T-helper 1 cell treated with Interleukin-12 subunit alpha and Interleukin-12 subunit beta and Interleukin-4 antibody, amounts not matched to agents 30 ng/mL and 1 ng/mL, for 36 hours (primary cell): Measurements from ENCODE around the gene ADAMTS15. TPM values are rescaled to one million over a fixed set of nuclear protein-coding genes. Genes with fewer than 3 reads are reported as not detected.

ENCODE experiments used
- intact Hi-C: fragments of 100-400 bp; cut with micrococcal nuclease; formaldehyde crosslinking; loops from one replicate; pipeline ENCODE4 v1.15.1; 2024
- total RNA-seq: library from RNA; stranded (reverse); gene quantifications from 2 replicates; pipeline ENCODE4 v1.2.3, GENCODE V29; 2022

ADAMTS15 gene
- total RNA-seq, 1 donor from 2014 or later = not detected

DNA sequence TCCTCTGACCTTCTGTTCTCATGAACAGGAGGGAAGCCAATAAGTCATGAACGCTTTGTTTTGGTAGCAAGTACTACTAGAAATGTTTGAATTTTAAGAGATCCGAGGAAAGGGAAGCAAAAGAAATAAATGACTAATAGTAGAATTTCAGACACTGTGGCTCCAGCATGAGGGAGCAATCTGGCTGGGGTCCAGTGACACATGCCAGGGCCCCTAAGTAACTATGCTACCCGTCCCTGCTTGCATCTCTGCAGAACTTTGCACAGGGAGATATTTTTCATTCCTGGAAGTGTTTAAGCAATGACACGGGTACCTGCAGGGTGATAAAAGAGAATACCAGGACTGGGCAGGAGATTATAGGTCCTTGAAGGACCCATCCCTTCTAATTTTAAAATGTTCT lies 12.8 kb upstream of the ADAMTS15 start:
- intact Hi-C loops = loop anchor here (1.0 to 10.0 kb wide), 4 partner anchors 199 to 1239 kb away; partner anchors contain the start of gene SNX19

DNA sequence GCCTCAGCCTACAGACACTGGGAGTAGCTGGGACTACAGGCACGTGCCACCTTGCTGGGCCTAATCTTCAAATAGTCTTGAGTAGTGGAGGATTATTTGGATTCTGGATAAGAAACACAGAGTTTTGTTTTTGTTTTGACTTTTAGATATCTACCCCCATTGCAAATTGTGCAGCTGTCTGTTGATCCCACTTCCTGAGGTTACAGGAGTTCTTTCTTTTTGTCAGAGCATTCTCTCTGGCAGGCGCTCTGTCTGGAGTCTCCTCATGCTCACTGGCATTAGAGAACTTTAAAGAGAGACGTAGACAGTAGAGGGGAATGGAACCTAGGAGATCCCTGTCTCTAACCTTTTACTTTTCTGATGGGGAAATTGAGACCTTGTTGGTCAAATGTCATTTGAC lies 12.3 kb upstream of the ADAMTS15 start:
- intact Hi-C loops = loop anchor here (10.0 kb wide), 1 partner anchor 1239 kb away; no protein-coding TSS in a partner anchor

DNA sequence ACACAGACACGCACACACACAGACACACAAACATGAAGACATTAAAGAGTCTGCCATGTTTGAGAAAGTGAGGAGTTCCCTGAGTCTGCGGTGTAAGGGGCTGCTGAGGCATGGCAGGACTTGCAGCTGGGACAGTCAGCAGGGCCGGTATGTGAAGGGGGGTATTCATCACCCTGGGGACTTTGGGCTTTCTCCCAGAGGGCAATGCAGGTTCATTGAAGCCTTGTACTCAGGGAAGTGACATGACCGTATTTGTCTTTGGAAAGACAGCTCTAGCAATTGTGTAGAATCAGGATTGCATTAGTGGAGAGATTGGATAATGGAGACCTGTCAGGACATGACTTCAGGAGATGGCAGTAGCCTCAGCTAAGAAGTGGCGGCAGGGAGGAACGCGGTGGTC lies 10.6 kb upstream of the ADAMTS15 start:
- intact Hi-C loops = loop anchor here (10.0 kb wide), 1 partner anchor 1237 kb away; no protein-coding TSS in a partner anchor

DNA sequence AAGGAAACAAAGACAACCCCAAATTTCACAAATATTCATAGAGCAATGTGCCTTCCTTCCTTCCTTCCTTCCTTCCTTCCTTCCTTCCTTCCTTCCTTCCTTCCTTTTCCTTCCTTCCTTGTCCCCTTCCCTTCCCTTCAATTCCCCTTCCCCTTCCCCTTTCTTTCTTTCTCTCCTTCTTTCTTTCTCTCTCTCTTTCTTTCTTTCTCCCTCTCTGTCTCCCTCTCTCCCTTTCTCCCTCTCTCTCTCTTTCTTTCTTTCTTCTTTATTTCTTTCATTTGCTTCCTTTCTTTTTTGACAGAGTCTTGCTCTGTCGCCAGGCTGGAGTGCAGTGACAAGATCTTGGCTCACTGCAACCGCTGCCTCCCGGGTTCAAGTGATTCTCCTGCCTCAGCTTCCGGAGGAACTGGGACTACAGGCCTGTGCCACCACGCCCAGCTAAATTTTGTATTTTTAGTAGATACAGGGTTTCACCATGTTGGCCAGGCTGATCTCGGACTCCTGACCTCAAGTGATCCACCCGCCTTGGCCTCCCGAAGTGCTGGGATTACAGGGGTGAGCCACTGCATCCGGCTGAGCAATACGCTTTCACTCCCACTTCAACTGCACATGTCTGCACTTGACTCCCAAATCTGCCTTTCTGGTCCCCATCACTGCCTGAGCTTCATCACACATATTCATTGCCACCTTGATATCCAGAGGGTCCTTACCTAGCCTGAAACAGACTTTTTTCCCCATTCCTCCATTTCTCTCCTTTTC lies 9.9 kb upstream of the ADAMTS15 start:
- intact Hi-C loops = loop anchor here (10.0 kb wide), 1 partner anchor 1236 kb away; no protein-coding TSS in a partner anchor

DNA sequence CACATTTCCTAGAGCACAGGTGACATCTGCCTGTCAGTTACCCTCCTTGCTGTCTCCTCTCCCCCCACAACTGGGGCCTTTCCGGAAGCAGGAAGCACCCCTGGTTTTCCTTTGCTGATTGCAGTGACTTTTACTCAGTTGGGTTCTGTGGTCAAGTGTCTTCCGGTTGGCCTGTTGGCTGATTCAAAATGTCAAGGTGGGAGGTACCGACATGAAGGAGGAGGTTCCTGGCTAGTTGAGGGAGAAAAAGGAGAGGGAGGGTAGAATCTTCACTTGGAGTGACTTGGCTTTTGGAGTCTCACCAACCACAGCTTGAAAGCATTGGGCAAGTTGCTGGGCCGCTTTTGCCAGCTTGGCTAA lies 9.3 kb upstream of the ADAMTS15 start:
- intact Hi-C loops = loop anchor here (10.0 kb wide), 1 partner anchor 1236 kb away; no protein-coding TSS in a partner anchor

DNA sequence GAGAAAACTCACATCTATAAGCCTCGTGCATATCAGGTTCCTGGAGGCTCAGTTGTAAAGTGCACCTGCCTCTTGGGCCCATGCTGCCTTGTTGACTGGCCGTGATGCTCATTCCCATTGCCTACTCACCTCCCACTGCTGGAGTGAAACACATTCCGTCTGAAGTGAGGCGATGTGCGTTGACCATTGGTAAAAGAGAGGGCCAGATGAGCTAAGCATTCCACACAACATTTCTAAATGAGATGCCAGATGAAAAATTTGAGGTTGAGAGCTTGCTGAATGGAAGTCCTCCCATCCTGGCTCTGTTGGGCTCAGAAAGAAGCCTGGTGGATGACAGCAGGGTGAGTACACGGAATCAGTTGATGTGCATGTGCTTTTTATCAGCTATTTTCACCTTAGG lies 8.6 kb upstream of the ADAMTS15 start:
- intact Hi-C loops = loop anchor here (10.0 kb wide), 1 partner anchor 1235 kb away; no protein-coding TSS in a partner anchor

DNA sequence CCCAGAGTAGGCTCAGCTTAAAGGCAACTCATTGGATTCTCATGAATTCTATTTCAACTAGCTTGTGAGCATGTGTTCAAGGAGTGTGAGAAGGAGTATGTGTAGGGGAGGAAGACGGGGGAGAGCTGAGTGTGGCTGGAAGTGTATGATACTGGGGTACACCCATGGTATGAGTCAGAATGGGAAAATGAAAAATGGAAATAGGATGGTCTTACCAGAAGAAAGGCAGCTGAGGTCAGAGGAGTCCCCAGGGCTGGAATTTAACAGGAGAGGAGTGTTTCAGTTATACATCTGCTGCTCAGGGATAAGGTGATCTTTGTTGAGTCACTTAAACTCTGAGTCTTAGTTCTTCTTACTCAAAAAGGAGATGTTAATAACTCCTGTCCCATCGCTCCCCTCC lies 6.7 kb upstream of the ADAMTS15 start:
- intact Hi-C loops = no loop called here

DNA sequence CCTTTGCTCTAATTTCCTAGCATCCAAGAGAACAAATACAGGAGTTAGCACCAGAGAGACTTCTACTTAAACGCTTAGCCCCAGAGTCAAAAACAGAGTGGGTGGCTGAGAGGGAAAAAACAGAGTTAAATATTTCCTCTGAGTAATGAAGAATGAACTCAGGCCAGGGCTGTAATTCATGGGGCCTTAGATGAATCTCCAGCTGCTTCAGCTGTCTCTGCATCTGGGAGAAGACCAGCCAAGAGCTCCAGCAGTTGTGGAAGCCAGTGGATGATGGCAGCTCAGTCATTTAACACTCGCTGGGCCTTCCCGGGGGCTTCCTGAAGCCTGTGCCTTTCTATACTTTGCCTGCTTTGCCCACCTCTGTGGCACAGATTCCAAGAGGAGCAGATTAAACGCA lies 5.7 kb upstream of the ADAMTS15 start:
- intact Hi-C loops = no loop called here

DNA sequence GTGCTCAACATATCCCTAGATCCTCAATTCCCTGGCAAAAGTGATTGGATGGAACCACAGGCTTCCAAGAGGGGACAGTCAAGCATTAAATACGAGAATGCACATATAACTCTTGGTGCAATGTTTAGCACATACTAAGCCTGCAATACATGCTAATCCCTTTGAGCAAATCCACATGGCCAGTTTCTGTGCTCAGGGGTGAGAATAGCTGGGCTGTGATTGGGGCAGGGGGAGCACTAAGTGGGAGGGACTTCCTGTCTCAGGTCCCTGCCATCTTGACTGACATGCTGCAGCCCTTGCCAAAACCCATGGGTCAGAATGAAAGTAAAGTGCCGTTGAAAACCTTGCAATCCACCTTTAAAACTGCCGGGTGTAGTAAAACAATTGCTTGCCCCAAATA lies 2.7 kb upstream of the ADAMTS15 start:
- intact Hi-C loops = no loop called here

DNA sequence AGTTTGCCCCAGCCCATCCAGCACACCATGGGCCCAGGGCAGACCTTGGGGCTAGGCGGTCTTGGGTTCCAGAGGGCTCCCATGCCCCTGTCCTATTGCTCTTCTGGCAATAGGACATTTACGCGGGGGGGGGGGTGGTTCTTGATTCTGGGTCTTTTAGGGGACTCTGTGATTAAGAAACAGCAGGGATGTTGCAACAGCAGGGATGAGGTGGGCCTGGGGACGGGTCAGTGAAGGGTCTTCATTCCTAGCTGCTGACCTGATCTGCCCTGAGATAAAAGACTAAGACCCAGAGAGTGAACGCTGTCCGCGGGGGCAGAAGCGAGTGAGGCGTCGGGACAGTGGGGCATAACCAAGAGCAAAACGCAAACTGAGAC lies 418 bp upstream of the ADAMTS15 start:
- intact Hi-C loops = no loop called here

DNA sequence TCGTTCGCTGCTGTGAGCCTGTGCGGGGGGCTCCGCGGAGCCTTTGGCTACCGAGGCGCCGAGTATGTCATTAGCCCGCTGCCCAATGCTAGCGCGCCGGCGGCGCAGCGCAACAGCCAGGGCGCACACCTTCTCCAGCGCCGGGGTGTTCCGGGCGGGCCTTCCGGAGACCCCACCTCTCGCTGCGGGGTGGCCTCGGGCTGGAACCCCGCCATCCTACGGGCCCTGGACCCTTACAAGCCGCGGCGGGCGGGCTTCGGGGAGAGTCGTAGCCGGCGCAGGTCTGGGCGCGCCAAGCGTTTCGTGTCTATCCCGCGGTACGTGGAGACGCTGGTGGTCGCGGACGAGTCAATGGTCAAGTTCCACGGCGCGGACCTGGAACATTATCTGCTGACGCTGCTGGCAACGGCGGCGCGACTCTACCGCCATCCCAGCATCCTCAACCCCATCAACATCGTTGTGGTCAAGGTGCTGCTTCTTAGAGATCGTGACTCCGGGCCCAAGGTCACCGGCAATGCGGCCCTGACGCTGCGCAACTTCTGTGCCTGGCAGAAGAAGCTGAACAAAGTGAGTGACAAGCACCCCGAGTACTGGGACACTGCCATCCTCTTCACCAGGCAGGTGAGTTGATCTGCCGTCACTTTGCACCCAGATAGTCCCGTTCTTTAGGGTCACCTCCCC lies 1.0 kb downstream of the ADAMTS15 start:
- intact Hi-C loops = no loop called here

DNA sequence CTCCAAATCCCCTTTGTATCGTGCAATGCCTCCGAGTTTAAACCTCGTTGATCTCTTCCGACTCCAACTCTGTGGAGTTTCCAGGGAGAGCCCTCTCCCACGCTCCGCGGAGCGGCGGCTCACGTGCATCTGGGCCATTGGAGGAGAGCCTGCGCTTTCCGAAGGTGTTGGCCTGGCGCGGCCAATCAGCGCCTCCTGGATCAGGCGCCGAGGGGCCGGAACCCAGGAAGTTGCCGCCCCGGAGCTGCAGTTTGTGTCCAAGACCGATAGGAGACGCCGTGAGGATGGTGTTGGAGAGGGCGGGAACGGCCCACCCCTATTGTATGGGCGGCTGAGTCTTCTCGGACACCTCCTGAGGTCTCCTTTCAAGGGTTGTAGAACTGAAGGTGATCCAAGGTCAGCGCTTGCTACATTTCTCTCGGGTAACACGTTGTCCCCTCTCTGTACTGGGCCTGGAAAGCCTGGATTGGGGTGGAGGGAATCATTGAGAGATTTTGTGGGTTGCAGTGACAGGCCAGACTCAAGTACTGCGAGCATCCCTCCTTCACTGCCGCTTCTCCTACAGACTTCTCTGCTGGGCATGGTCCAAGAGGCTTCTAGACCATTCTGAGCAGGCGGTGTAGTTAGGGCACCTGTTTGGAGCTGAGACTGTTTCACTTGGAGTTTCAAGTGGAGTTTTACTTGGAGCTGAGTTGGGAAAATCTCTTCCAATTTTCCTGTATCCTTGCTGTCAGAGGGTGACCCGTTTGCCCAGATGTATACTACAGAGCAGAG lies 1.7 kb downstream of the ADAMTS15 start:
- intact Hi-C loops = no loop called here

DNA sequence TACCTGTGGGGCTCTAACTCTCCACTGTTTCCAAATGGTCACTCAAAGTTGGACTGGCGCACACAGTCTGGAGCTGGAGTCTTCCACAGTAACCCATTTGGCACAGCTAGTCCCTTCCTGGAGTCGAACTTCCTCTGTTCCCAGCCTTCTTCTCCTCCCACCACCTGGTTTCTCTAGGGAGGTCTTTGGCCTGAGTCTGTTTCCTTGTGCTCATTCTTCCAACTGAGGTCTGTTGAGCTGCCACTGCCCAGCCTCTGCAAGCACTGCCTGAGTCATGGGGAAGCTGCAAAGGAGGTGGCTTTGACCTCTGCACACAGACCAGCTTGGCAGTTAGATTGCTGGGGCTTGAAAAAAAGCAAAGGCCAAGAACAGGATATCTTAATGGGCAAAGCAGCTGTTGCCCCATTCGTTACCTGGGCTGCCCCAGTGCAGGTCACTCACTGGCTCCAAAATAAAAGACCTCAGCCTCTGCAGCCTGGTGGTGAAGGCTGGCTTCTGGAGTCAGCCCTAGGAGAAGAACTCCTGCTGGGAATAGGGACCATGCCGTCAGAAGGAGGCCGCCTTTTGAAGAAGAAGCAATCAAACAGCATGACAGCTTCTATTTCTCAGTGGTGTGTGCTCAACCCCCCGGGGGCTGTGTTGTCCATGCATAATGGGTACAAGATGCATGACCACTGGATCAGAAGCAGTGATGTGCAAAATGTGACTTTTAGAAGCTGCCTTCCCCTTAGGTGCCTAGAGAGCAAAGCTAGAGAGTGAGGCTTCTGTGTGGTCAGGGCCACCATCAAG lies 3.0 kb downstream of the ADAMTS15 start:
- intact Hi-C loops = no loop called here

DNA sequence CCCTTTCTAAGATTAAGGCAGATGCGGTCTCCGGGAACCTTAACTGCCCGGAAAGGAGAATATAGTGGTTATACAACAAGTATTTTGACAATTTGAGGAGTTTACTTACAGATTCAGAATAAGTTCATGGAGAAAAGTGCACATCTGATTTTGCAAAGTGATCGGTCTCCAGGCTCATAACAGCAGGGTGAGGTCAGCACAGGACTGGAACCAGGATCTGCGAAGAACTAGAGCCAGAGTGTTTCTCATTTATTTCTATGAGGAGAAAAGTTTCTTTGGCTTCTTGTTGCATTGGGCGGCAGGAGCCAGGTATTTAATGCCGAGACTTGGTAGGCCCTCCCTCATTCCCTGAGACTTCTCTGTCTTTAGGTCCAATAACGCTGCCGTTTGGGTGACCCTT lies 3.7 kb downstream of the ADAMTS15 start:
- intact Hi-C loops = no loop called here

DNA sequence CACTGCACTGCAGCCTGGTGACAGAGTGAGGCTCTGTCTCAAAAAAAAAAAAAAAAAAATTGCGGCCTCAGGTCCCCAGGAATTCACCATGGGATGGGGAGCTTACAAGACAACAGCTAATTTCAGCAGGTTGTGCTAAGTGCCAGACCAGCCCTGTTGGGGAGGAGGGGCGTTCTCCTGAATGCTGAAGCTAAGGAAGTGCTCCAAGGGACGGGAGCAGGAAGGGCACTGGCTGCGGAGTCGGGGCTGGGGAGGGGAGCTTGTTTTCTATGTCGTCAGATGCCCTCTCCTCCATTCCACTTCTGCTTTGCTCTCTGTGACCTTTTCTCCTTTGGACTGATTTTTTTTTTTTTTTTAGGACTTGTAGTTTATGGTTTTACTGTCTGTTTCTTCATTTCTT lies 4.5 kb downstream of the ADAMTS15 start:
- intact Hi-C loops = no loop called here

DNA sequence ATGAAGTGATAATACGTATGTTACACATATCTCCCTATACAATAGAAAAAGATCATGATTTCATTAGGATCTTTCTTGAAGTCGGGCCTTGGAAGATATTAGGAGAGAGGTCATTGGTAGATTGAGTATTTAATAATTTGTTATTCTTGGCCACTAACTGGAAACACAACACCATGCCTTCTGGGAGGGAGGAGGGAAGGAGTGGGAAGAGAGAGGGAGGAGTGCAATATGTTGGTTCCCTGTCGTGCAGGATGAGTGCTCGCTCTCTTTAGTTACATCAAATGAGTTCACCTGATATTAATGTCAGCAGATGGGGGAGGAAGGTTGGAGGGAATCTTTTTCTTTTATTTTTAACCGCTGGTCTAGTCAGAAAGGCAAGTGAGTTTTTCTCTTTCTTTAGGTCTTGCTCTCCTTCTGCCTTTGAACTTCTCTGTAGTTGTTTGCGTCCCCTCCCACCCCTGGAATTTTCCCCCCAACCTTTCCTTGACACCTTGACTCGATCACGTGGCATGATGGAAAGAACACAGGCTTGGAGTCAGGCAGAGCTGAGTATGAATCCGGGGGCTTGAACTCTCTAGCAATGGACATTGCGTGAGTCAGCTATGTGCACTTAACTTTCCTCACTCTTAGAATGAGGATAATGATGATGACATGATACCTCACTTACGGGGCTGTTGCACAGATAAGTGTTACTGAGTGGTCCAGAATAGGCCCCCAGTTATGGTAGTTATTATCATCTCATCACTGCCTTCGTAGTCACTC lies 6.2 kb downstream of the ADAMTS15 start:
- intact Hi-C loops = no loop called here

DNA sequence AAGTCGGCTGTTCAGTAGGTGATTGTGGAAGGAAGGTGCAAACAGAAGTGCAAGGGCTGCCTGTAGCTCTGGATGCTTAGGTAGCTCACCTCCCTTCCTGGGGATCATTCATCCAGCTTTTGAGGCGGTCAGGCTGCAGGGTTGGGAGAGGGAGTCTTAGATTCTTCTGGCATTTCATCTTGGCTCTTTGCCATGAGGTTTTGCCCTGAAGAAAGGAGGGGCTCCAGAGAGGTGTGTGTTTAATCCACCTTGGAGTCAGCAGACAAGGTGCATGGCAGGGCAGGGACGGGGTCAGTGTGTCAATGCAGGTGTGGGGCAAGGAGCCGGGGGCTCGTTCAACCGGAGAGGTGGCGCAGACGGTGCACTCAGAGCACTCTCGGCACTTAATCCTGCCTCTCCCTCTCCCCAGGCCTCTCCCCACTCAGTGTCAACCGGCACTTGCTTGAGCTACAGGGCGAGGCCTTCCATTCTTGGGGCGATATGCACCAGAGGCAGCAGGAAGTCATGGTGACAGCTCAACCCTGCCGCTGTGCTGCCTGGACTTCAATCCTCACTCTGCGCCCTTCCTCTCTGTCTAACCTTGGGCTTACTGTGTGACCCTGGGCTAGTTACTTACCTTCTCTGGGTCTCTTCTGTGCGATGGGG lies 7.2 kb downstream of the ADAMTS15 start:
- intact Hi-C loops = no loop called here

DNA sequence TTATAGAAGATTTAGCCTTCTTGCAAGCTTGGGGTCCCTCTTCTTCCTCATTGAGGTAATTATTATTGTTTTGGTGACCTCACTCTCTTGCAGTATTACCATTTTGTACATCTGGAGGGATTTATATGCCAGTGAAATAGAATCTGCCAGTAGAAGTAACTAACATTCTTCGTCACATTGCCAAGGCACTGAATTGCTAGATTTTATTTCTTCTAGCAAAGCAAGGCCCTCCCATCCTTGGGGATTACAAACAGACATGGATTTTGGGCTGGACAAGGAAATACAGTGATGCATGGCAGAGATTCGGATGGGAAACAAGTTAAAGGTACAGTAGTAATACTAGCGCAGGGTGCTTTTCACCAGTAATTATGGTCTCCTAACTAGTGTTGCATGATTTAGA lies 7.8 kb downstream of the ADAMTS15 start:
- intact Hi-C loops = no loop called here

DNA sequence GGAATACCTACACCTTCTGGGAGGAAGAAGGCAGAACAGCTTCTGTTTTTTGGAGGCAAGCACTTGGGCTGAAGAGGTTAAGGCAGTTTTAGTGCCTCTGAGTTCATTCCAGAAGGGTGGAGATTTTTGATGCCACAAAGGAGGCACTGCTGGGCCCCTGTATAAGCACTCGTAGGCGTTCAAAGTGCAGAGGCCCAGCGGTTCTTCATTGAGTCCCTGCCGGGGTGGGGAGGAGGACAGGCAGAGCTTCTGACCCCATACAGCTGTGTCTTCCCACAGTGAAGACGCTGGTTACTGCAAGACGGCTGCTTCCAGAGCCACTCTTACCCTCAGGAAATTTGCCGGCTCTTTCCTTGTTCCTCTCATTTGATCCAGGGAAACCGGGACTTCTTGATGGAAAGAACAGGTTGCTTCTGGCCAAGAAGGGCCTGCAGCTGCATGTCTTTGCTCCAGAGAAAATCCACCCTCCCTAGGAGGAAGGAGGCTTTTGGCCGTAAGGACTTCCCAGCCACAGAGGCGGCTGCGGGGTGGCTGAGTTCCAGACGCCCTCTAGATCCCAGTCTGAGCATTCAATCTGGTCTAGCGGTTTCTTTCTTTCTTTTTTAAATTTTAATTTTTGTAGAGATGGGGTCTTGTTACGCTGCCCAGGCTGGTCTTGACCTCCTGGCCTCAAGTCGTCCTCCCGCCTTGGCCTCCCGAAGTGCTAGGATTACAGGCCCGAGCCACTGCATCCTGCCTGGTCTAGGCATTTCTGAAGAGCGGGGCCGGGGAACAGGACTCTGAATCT lies 9.4 kb downstream of the ADAMTS15 start:
- intact Hi-C loops = no loop called here
